Thyroid gland (tissue), 4 donors: ENCODE measurements around the gene CHPF. TPM values are rescaled to one million over a fixed set of nuclear protein-coding genes. Genes with fewer than 3 reads are reported as not detected.

Experiments
- DNase-seq, 2 donors: peaks; one replicate each; pipeline ENCODE4 v3.0.0-alpha.2; 2019
- H3K27ac ChIP-seq, 3 donors: fragments of 200-600 bp; sonication (generic); 1 replicate in 2 of 3; 2 replicates in 1 of 3; pipeline ENCODE4 v1.5.1; 2016 to 2019; ENCODE audit warnings: mild to moderate bottlenecking in 1 of 3, moderate library complexity in 1 of 3
- H3K27me3 ChIP-seq: fragments of 200-600 bp; sonication (generic); one replicate; pipeline ENCODE4 v1.5.1; 2019
- H3K36me3 ChIP-seq, 2 donors: fragments of 200-600 bp; sonication (generic); one replicate each; pipeline ENCODE4 v1.5.1; 2016 to 2019
- H3K4me1 ChIP-seq, 2 donors: fragments of 200-600 bp; sonication (generic); one replicate each; pipeline ENCODE4 v1.5.1; 2017 to 2019
- H3K4me3 ChIP-seq, 3 donors: fragments of 200-600 bp; sonication (generic); replicated peaks in 1 of 3; 1 replicate in 2 of 3; 2 replicates in 1 of 3; pipeline ENCODE4 v1.5.1; 2016; ENCODE audit warnings: mild to moderate bottlenecking in 1 of 3
- H3K9me3 ChIP-seq: fragments of 200-600 bp; sonication (generic); one replicate; pipeline ENCODE4 v1.5.1; 2017
- CTCF ChIP-seq, 6 experiments: fragments of 200-600 bp in 3 of 6; fragments of 450-650 bp in 3 of 6; sonication (generic) in 3 of 6; IDR thresholded peaks; one replicate each; pipeline ENCODE4 v1.5.1; 2016 to 2019; ENCODE audit warnings: antibody characterized with exemption in 6 of 6, mild to moderate bottlenecking in 2 of 6, inconsistent platforms in 1 of 6, moderate library complexity in 1 of 6
- POLR2A ChIP-seq, 2 donors: fragments of 450-650 bp; IDR thresholded peaks; one replicate each; pipeline ENCODE4 v1.6.1; 2017; ENCODE audit warnings: antibody characterized with exemption in 2 of 2, mild to moderate bottlenecking in 2 of 2, moderate library complexity in 1 of 2
- WGBS, 2 donors: methylation state at CpG; one replicate each; pipeline ENCODE4 v1.1.5; 2017; 5-methylcytosine and 5-hydroxymethylcytosine counted together
- intact Hi-C: fragments of 100-400 bp; cut with DNase I; formaldehyde crosslinking; loops from one replicate; pipeline ENCODE4 v1.15.1; 2023
- total RNA-seq, 4 donors: library from RNA; depleted of rRNA; stranded (reverse); fragments of >200 nt; gene quantifications; one replicate each; pipeline ENCODE4 v1.2.3, GENCODE V29; 2016

Gene CHPF
- total RNA-seq, 4 donors from 2014 or later, result 57.2 to 194 (median 141) TPM

GRCh38 chr2:219544567-219544966, 958 bp upstream of the CHPF start:
- 39 to 43% methylated on average over 9 of the region's 9 CpGs for WGBS, 2 donors

GRCh38 chr2:219542931-219543595, 546 bp downstream of the CHPF start:
- no peak for TF ChIP-seq POLR2A (IDR thresholded peaks at IDR 0.05)
- TF ChIP-seq CTCF (IDR thresholded peaks at IDR 0.05), result no peak
- intact Hi-C loops, result loop anchor here (5.0 kb wide), 1 partner anchor 144 kb away; no protein-coding TSS in a partner anchor
- Histone ChIP-seq H3K9me3 (no peaks in the 10 kb centered on the region), H3K36me3 (peaks cover 14 to 17% of the 10 kb centered on the region in 2 donors), H3K27me3 (no peaks in the 10 kb centered on the region), H3K27ac (peak overlapping the region; percentile 78 to 91 (median 84)), H3K4me3 (peak overlapping the region; percentile 33 to 83 (median 79)), H3K4me1 (peaks cover 21 to 24% of the 10 kb centered on the region in 2 donors)
- DNase-seq, result peak; percentile 65 to 67
- WGBS, 2 donors, result 0 to 1% methylated on average over 7 to 16 of the region's 66 CpGs

More at GRCh38 chr2:219544567-219544966, 958 bp upstream of the CHPF start:
- intact Hi-C loops, result loop anchor here (5.0 kb wide), 1 partner anchor 143 kb away; no protein-coding TSS in a partner anchor
- no peak overlapping the region for H3K27ac ChIP-seq
- H3K4me1 ChIP-seq, result peaks cover 21 to 24% of the 10 kb centered on the region in 2 donors
- H3K27me3 ChIP-seq, result no peaks in the 10 kb centered on the region
- H3K4me3 ChIP-seq, result peak overlapping the region in 1 of 3 donors; percentile 79
- TF ChIP-seq POLR2A (IDR thresholded peaks at IDR 0.05) (no peak), CTCF (IDR thresholded peaks at IDR 0.05) (no peak)
- no peaks in the 10 kb centered on the region for H3K9me3 ChIP-seq
- DNase-seq, result no peak
- H3K36me3 ChIP-seq, result peaks cover 6 to 11% of the 10 kb centered on the region in 2 donors

GRCh38 chr2:219541611-219542180, 1.9 kb downstream of the CHPF start:
- intact Hi-C loops, result loop anchor here (2.0 to 5.0 kb wide), 2 partner anchors 101 to 146 kb away; no protein-coding TSS in a partner anchor
- no peaks in the 10 kb centered on the region for H3K27me3 ChIP-seq
- peaks cover 14 to 17% of the 10 kb centered on the region in 2 donors for H3K36me3 ChIP-seq
- no peaks in the 10 kb centered on the region for H3K9me3 ChIP-seq
- H3K4me3 ChIP-seq, result peak overlapping the region in 1 of 3 donors; percentile 15
- peak in 1 of 2 donors; percentile 19 for TF ChIP-seq POLR2A (IDR thresholded peaks at IDR 0.05)
- TF ChIP-seq CTCF (IDR thresholded peaks at IDR 0.05), result peak; percentile 92 to 99 (median 97)
- H3K27ac ChIP-seq, result no peak overlapping the region
- peak; percentile 93 for DNase-seq
- peaks cover 21 to 24% of the 10 kb centered on the region in 2 donors for H3K4me1 ChIP-seq
- WGBS, 2 donors, result 6 to 20% methylated on average over 9 to 13 of the region's 48 CpGs

- TF ChIP-seq CTCF (IDR thresholded peaks at IDR 0.05), result no peak
- no peak for TF ChIP-seq POLR2A (IDR thresholded peaks at IDR 0.05)
- Histone ChIP-seq H3K36me3 (peaks cover 14 to 17% of the 10 kb centered on the region in 2 donors), H3K4me1 (peaks cover 21 to 24% of the 10 kb centered on the region in 2 donors), H3K27me3 (no peaks in the 10 kb centered on the region), H3K9me3 (no peaks in the 10 kb centered on the region), H3K4me3 (no peak overlapping the region), H3K27ac (no peak overlapping the region)
- WGBS, 2 donors, result 92% methylated on average over 12 of the region's 12 CpGs
- intact Hi-C loops, result loop anchor here (2.0 to 5.0 kb wide), 2 partner anchors 102 to 146 kb away; no protein-coding TSS in a partner anchor
- DNase-seq, result no peak
These were observed 2.7 kb downstream of the CHPF start for GRCh38 chr2:219540784-219541504.
